ENCODE measurements around the gene CLEC9A.

- no peak for TF ChIP-seq CTCF (IDR thresholded peaks at IDR 0.05)
- no peak for TF ChIP-seq POLR2A (IDR thresholded peaks at IDR 0.05)
Measured at GRCh38 chr12:10065241-10065640, 34.8 kb downstream of the CLEC9A start.

Data from heart left ventricle (tissue), 13 donors.